OCI-LY1 (cell line): ENCODE measurements around the gene GPR42.

Experiments used
- H2AFZ ChIP-seq: fragments of 200-600 bp; sonication (generic), shearing (Covaris generic); 2 replicates; pipeline ENCODE4 v1.6.0; 2014; ENCODE audit warnings: antibody characterized with exemption, mild to moderate bottlenecking, low read length
- H3F3A ChIP-seq: fragments of 200-600 bp; sonication (generic), shearing (Covaris generic); 2 replicates; pipeline ENCODE4 v1.6.0; 2014; ENCODE audit warnings: mild to moderate bottlenecking, antibody characterized with exemption, low read length, moderate library complexity; ENCODE audit not compliant: insufficient read depth
- H3K27ac ChIP-seq: fragments of 200-600 bp; sonication (generic); 2 replicates; pipeline ENCODE4 v1.5.1; 2014; ENCODE audit warnings: low read length, mixed run types, mild to moderate bottlenecking, low read depth; ENCODE audit not compliant: poor library complexity, severe bottlenecking
- H3K27me3 ChIP-seq: fragments of 200-600 bp; sonication (generic); 2 replicates; pipeline ENCODE4 v1.6.0; 2014; ENCODE audit warnings: antibody characterized with exemption, mild to moderate bottlenecking, low read length, moderate library complexity; ENCODE audit not compliant: insufficient read depth
- H3K36me3 ChIP-seq: fragments of 200-600 bp; sonication (generic); 2 replicates; pipeline ENCODE4 v1.6.1; 2014; ENCODE audit warnings: mild to moderate bottlenecking, antibody characterized with exemption, low read length, moderate library complexity, mixed read lengths; ENCODE audit not compliant: insufficient read depth
- H3K4me1 ChIP-seq: fragments of 200-600 bp; sonication (generic); 2 replicates; pipeline ENCODE4 v1.5.1; 2014; ENCODE audit warnings: mild to moderate bottlenecking, low read length, moderate library complexity; ENCODE audit not compliant: insufficient read depth, severe bottlenecking
- H3K4me2 ChIP-seq: fragments of 200-600 bp; sonication (generic), shearing (Covaris generic); 2 replicates; pipeline ENCODE4 v1.6.1; 2014; ENCODE audit warnings: low read length
- H3K4me3 ChIP-seq: fragments of 200-600 bp; sonication (generic); 2 replicates; pipeline ENCODE4 v1.5.1; 2014; ENCODE audit warnings: low read length, low read depth, mild to moderate bottlenecking, mixed read lengths; ENCODE audit not compliant: poor library complexity, severe bottlenecking
- H3K79me2 ChIP-seq: fragments of 200-600 bp; shearing (Covaris generic); 2 replicates; pipeline ENCODE4 v1.6.1; 2016; ENCODE audit warnings: mixed run types, low read length, mixed read lengths; ENCODE audit not compliant: insufficient read depth
- H3K9ac ChIP-seq: fragments of 200-600 bp; sonication (generic), shearing (Covaris generic); 2 replicates; pipeline ENCODE4 v1.6.1; 2014; ENCODE audit warnings: mild to moderate bottlenecking, low read length, mixed read lengths
- H3K9me2 ChIP-seq: fragments of 200-600 bp; sonication (generic), shearing (Covaris generic); 2 replicates; pipeline ENCODE4 v1.6.1; 2014; ENCODE audit warnings: low read depth, mild to moderate bottlenecking, low read length, mixed read lengths
- H3K9me3 ChIP-seq: fragments of 200-600 bp; shearing (Covaris generic); 2 replicates; pipeline ENCODE4 v1.6.1; 2014; ENCODE audit warnings: low read length, mixed read lengths
- H4K20me1 ChIP-seq: fragments of 200-600 bp; sonication (generic), shearing (Covaris generic); 2 replicates; pipeline ENCODE4 v1.6.0; 2016; ENCODE audit warnings: mild to moderate bottlenecking, low read length; ENCODE audit not compliant: insufficient read depth
- EZH2 ChIP-seq: fragments of 200-600 bp; sonication (generic), shearing (Covaris generic); IDR thresholded peaks from 2 replicates; pipeline ENCODE4 v1.8.0; 2017; ENCODE audit warnings: borderline replicate concordance, mixed run types, mild to moderate bottlenecking, antibody characterized with exemption, low read length, moderate library complexity, mixed read lengths
- TF ChIP-seq, protein P1 (sequence below): fragments of 200-600 bp; sonication (generic), shearing (Covaris generic); IDR thresholded peaks from 2 replicates; pipeline ENCODE4 v1.5.1; 2017; ENCODE audit warnings: mild to moderate bottlenecking, antibody characterized with exemption, low read length, moderate library complexity, mixed read lengths

GPR42 gene

DNA sequence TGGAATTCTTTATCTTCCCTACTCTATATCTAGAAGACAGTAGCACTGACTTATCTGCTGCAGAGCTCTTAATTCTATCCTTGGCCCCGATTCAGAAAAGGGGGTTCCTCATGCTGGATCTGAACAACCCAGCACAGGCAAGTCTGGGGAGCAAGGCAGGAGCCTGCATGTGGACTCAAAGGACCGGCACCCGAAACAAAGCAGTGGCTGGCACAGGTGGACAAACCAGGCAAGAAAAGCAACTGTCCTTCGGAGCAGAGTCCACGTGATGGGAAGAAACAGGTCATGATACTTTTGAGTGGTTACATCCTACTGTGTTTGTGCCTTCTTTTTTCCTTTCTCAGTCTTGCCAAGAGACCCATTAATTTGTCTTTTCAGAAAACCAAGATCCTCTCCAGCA, 38.3 kb downstream of the GPR42 start:
- H3K79me2 ChIP-seq, result no peaks in the 10 kb centered on the region
- H3K27me3 ChIP-seq, result peaks cover 12% of the 10 kb centered on the region; the same call in 1 of the 2 replicates
- H3K4me1 ChIP-seq, result no peaks in the 10 kb centered on the region
- H3K9ac ChIP-seq, result no peak overlapping the region
- H3K9me2 ChIP-seq, result no peaks in the 10 kb centered on the region
- H3K4me2 ChIP-seq, result no peak overlapping the region
- H4K20me1 ChIP-seq, result no peaks in the 10 kb centered on the region
- no peaks in the 10 kb centered on the region for H3K36me3 ChIP-seq
- H3K4me3 ChIP-seq, result no peak overlapping the region
- H3K9me3 ChIP-seq, result no peaks in the 10 kb centered on the region
- no peak for TF ChIP-seq EZH2
- TF ChIP-seq, protein P1, sequence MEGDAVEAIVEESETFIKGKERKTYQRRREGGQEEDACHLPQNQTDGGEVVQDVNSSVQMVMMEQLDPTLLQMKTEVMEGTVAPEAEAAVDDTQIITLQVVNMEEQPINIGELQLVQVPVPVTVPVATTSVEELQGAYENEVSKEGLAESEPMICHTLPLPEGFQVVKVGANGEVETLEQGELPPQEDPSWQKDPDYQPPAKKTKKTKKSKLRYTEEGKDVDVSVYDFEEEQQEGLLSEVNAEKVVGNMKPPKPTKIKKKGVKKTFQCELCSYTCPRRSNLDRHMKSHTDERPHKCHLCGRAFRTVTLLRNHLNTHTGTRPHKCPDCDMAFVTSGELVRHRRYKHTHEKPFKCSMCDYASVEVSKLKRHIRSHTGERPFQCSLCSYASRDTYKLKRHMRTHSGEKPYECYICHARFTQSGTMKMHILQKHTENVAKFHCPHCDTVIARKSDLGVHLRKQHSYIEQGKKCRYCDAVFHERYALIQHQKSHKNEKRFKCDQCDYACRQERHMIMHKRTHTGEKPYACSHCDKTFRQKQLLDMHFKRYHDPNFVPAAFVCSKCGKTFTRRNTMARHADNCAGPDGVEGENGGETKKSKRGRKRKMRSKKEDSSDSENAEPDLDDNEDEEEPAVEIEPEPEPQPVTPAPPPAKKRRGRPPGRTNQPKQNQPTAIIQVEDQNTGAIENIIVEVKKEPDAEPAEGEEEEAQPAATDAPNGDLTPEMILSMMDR, result no peak
- no peaks in the 10 kb centered on the region for H3F3A ChIP-seq
- H2AFZ ChIP-seq, result no peak overlapping the region
- no peak overlapping the region for H3K27ac ChIP-seq

DNA sequence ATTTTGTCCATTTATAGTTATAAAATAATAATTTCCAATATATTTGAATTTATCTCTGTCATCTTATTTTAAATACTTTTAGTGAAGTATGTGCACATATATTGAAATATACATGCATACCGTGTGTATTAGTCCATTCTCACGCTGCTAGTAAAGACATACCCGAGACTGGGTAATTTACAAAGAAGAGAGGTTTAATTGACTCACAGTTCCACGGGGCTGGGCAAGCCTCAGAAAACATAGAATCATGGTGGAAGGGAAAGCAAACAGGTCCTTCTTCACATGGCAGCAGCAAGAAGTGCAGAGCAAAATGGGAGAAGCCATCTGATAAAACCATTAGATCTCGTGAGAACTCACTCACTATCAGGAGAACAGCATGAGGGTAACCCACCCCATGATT, 39.6 kb downstream of the GPR42 start:
- Histone ChIP-seq H4K20me1 (no peaks in the 10 kb centered on the region), H3F3A (no peaks in the 10 kb centered on the region), H3K4me2 (no peak overlapping the region), H3K36me3 (no peaks in the 10 kb centered on the region), H3K9me2 (no peaks in the 10 kb centered on the region), H3K79me2 (no peaks in the 10 kb centered on the region), H3K27me3 (peaks cover 15% of the 10 kb centered on the region; the same call in 1 of the 2 replicates), H3K9me3 (no peaks in the 10 kb centered on the region), H3K9ac (no peak overlapping the region), H3K27ac (no peak overlapping the region), H2AFZ (no peak overlapping the region), H3K4me1 (no peaks in the 10 kb centered on the region), H3K4me3 (no peak overlapping the region)
- TF ChIP-seq, protein P1, result no peak
- no peak for TF ChIP-seq EZH2

DNA sequence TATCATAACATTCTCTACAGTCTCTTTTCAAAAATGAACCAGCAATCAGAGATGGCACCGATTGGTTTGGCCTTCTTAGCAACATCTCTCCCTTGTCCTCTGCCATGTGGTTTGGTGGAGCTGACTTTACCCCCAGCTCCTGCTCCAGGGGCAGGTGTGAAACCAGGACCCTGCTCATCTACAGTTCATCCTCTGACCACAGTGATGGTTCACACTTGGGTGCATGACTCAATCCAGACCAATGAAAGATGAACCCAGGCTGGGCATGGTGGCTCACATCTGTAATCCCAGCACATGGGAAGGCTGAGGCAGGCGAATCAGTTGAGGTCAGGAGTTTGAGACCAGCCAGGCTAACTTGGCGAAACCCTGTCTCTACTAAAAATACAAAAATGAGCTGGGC, 43.6 kb downstream of the GPR42 start:
- H3K4me3 ChIP-seq, result no peak overlapping the region
- H3F3A ChIP-seq, result no peaks in the 10 kb centered on the region
- peaks cover 11% of the 10 kb centered on the region; the same call in 1 of the 2 replicates for H3K27me3 ChIP-seq
- H3K9ac ChIP-seq, result no peak overlapping the region
- no peak for TF ChIP-seq EZH2
- TF ChIP-seq, protein P1, result no peak
- no peaks in the 10 kb centered on the region for H3K9me2 ChIP-seq
- no peaks in the 10 kb centered on the region for H3K36me3 ChIP-seq
- H3K27ac ChIP-seq, result no peak overlapping the region
- no peak overlapping the region for H2AFZ ChIP-seq
- H4K20me1 ChIP-seq, result no peaks in the 10 kb centered on the region
- no peaks in the 10 kb centered on the region for H3K79me2 ChIP-seq
- H3K4me2 ChIP-seq, result no peak overlapping the region
- H3K4me1 ChIP-seq, result no peaks in the 10 kb centered on the region
- no peaks in the 10 kb centered on the region for H3K9me3 ChIP-seq
